IMR-90 (cell line): Measurements from ENCODE around the gene MLX. TPM values are rescaled to one million over a fixed set of nuclear protein-coding genes. Genes with fewer than 3 reads are reported as not detected.

ENCODE experiments used
- BHLHE40 ChIP-seq: fragments of 150-350 bp; IDR thresholded peaks from 2 replicates; pipeline ENCODE4 v1.6.1; 2016; ENCODE audit warnings: mild to moderate bottlenecking, low read depth, low read length
- FOS ChIP-seq: fragments of 150-350 bp; IDR thresholded peaks from 2 replicates; pipeline ENCODE4 v1.6.1; 2016; ENCODE audit warnings: low read depth, low read length
- RCOR1 ChIP-seq: IDR thresholded peaks from 2 replicates; pipeline ENCODE4 v1.6.1; 2012; ENCODE audit warnings: mild to moderate bottlenecking, low read length, improper control_type of control experiment; ENCODE audit not compliant: insufficient replicate concordance
- polyA plus RNA-seq, 3 experiments: library from polyadenylated mRNA; depleted of rRNA; stranded (reverse); fragments of >200 nt; gene quantifications; 2 replicates each; pipeline ENCODE4 v1.2.3, GENCODE V29; 2012; ENCODE audit warnings: low replicate concordance in 1 of 3
- total RNA-seq: library from RNA; depleted of rRNA; stranded (reverse); fragments of >200 nt; gene quantifications from 2 replicates; pipeline ENCODE4 v1.2.3, GENCODE V29; 2012

Gene MLX
- total and polyA plus RNA-seq, 2 of the 4 experiments (the other 2 are of a cell fraction) = 37.8 to 45.6 TPM

- no peak for TF ChIP-seq FOS
- TF ChIP-seq BHLHE40 = no peak
- no peak for TF ChIP-seq RCOR1
Observed at GRCh38 chr17:42608305-42609181, 41.6 kb downstream of the MLX start (continued).
